Effector CD8-positive, alpha-beta T cell (primary cell): ENCODE measurements around the gene SLC35A4.
"Not testable (repeated sequence)": the region's sequence is repeated elsewhere in the genome, so short reads cannot be mapped to it uniquely, and the experiment has no call there.

Experiments
- DNase-seq: peaks from one replicate; lab custom pipeline; 2025; lab: John Stamatoyannopoulos, UW

Gene SLC35A4

GRCh38 chr5:140558542-140558941 is 6.1 kb upstream of the SLC35A4 start:
- no peak for DNase-seq

GRCh38 chr5:140560227-140560626 is 4.4 kb upstream of the SLC35A4 start:
- DNase-seq, result no peak

DNA sequence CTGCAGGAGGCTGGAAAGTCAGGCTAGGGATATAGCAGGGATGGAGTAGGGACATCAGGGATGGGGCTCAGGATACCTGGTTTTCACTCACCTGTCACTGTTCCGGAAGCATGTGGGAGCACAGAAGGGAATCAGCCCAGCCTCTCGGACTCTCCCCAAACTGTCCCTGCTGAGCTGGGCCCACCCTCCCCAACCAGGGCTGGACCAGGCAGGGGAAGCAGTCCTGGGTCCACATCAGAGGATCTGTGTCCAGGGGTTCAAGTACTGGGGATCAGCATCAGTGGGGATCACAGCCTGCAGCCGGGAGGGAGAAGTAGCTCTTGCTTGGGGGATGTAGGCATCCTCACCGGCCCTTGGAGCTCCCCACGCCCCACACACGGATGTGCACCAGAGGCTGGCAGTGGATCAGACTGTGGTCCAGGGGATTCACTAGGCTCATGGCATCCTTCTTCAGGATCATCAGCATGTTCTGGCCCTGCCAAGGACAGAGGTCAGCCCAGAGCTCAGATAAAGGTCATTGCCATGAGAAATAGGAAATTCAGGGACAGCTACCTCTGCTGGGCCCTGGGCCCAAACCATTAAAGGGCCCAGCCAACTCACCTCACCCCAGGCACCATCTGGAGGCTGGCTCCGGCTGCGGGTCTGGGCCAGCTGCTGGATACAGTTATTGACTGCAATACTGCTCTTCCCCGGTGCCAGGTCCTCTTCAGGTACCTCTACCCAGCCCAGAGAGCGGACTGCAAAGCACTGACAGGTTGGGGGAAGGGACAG is 2.7 kb upstream of the SLC35A4 start:
- DNase-seq, result no peak

GRCh38 chr5:140563596-140563995 is 1.0 kb upstream of the SLC35A4 start:
- DNase-seq, result no peak

DNA sequence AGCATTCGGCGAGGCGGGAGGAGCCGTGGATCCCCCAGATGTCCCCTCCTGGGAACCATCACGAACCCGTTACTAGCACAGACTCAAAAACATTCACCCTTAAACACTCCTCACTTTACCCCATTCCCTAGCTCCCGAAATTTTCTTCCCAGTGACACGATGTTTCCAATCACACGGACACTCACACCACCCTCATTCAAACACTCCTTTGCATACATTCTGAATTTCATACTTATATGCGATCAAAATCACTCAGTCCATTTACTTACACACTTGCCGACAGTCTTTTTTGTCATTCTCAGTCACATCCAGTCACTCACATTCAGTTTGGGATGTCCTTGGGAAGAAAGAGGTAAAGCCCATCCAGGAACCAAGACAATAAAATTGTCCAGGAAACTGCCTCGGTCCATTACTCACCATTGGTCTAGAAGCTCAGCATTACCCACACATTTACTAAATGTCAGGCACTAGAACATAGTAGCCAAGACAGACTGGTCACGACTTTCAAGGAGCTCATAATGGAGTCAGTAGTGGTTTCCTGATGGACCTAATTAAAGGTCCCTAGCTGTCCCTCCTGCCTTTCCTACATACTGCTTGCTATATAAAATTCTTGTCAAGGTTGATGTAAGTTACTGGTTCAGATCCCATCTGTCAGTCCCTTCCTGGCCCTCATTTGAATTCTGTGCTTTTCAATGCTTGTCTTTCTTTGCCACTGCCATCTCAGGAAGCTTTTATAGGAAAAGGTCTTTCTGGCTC is 574 bp downstream of the SLC35A4 start:
- DNase-seq, result no peak

- no peak for DNase-seq
Measured at GRCh38 chr5:140565780-140566095, 1.1 kb downstream of the SLC35A4 start.

GRCh38 chr5:140566665-140567064 is 2.0 kb downstream of the SLC35A4 start:
- DNase-seq, result no peak

GRCh38 chr5:140567136-140567818 is 2.6 kb downstream of the SLC35A4 start:
- DNase-seq, result no peak

- no peak for DNase-seq
Measured at GRCh38 chr5:140567871-140568270, 3.2 kb downstream of the SLC35A4 start.

GRCh38 chr5:140568443-140569063 is 3.9 kb downstream of the SLC35A4 start:
- DNase-seq, result no peak

GRCh38 chr5:140569197-140569596 is 4.6 kb downstream of the SLC35A4 start:
- no peak for DNase-seq

DNA sequence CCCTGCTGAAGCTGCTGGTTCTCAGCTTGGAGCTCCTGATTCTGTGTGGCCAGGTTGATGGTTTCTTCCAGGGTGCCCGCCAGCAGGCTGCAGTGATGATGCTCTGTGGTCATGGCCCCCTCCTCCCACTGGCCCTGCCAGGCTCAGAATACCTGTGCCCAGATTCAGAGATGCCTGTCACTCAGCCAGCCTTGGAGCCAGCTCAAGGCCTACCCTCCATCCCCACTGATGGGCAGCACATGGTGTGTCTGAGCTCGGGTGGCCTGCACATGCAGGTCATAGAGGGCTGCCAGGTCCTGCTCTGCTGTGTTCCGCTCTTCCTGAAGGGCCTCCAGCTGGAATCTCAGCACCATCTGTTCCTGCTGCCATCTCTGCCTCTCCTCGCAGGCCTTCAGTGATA is 5.4 kb downstream of the SLC35A4 start:
- no peak for DNase-seq

DNA sequence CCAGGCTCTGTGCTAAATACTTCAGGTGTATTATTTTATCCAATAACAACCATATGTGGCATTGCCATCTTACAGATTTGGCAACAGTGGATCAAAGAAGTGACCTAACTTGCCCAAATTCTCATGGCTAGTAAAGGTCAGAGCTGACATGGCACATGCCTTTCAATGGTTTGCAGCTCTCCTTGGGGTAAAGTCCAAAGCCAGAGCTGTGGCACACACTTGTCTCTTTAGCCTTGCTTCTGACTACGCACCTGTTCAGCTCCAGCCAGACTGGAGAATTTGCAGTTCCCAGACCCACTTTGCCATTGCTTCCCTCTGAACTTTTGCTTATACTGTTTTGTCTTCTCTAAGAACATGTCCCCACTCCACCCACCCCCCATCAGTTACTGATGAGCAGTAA is 5.9 kb downstream of the SLC35A4 start:
- no peak for DNase-seq

GRCh38 chr5:140571105-140571504 is 6.5 kb downstream of the SLC35A4 start:
- DNase-seq, result no peak

- DNase-seq, result no peak
Measured at GRCh38 chr5:140573683-140574082, 9.1 kb downstream of the SLC35A4 start.

DNA sequence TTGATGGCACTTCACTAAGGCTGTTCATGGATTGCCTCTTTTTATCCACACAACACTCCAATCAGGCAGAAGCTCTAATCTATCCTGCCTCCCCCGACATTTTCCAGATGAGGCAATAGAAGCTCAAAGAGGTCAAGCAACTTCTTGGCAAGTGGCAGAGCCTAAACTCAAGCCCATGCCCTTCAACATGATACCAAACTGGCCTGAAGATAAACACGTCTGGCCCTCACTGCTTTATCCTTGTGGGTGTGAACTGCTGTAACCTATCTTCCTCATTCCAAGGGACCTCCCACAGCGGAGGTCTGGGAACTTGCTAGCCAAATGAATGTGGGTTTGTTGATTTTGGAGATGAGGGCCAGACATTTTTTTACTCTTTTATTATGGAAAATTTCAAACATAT is 9.5 kb downstream of the SLC35A4 start:
- DNase-seq, result no peak

GRCh38 chr5:140575309-140575708 is 10.7 kb downstream of the SLC35A4 start:
- no peak for DNase-seq

DNA sequence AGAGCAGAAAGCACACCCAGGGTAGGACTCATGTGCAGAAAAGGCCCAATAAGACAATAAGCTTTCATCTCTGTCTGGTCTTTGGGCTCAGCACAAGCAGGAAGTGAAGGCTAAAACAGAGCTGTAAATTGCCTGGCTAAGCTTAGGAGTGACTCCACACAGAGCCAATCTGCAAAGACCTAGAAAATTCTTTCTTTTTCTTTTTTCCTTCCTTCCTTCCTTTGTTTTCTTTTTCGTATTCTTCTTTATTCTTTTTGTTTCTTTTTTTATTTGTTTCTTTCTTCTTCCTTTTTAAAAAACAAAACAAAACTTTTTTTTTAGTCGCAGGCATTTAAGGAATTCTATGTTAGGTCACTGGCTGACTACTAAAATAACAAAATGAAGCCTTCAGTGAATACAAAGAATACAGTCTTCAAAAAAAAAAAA is 12.2 kb downstream of the SLC35A4 start:
- no peak for DNase-seq

DNA sequence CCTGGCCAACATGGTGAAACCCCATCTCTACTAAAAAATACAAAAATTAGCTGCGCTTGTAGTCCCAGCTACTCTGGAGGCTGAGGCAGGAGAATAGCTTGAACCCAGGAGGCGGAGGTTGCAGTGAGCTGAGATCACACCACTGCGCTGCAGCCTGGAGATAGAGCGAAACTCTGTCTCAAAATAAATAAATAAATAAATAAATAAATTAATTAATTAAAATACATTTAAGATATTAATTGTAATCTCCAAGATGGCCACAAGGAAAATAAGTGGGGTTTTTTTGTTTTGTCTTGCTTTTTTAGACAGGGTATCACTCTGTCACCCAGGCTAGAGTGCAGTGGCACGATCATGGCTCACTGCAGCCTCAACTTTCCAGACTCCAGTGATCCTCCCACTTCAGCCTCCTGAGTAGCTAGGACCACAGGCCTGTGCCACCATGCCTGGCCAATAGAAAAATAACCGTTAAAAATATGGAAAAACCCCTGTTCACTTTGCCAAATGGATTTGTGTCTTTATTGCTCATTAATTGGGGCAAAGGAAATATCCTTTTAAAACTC is 14.6 kb downstream of the SLC35A4 start:
- not testable (repeated sequence) for DNase-seq

DNA sequence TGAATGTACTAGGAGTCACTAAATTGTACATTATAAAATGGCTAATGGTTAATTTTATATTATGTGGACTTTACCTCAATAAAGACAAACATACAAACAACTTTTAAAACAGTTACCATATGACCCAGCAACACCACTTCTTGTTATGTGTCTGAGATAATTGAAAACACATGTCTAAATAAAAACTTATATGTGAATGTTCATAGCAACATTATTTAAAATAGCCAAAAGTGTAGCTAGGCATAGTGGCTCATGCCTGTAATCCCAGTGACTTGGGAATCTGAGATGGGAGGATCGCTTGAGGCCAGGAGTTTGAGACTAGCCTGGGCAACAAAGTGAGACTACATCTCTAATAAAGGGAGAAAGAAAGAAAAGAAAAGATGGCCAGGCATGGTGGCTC is 22.9 kb downstream of the SLC35A4 start:
- DNase-seq, result no peak

DNA sequence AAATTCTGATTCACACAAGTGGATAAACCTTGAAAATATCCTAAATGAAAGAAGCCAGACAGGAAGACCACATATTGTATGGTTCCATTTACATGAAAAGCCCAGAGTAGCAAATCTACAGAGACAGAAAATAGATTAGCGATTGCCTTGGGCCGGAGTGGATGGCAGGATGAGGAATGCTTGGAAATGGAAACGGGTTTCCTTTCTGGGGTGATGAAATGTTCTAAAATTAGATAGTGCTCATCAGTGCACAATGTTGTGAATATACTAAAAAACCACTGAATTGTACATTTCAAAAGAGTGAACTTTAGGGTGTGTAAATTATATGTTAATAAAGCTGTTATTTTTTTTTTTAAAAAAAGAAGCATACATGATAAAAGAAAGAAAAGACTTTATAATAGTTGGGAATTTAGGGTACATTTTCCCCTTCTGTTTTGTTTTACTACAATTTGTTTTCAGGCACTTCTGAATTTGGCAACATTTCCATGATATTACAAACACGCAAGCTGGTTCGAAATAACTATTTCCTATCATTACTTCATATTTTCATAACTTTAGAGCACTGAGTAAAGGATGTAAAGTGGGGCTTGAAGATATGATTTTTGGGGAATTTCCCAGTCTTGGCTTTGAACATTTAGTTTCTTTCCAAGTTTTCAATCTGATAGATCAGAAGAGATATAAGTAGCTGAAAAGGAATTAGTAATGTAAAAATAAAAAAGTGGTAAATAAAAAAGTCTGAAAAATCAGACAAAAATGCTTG is 23.9 kb downstream of the SLC35A4 start:
- DNase-seq, result no peak
